Lung (tissue), 12 donors: Measurements from ENCODE around the gene MICU1. TPM values are rescaled to one million over a fixed set of nuclear protein-coding genes. Genes with fewer than 3 reads are reported as not detected.
"Not testable (repeated sequence)": the region's sequence is repeated elsewhere in the genome, so short reads cannot be mapped to it uniquely, and the experiment has no call there.

Experiments used
- ATAC-seq: fragments of 200-7000 bp; cut with Tn5 transposase; one replicate; pipeline ENCODE4 v1.9.1; 2020; ENCODE audit warnings: moderate number of reproducible peaks; ENCODE audit not compliant: insufficient read depth, low FRiP score
- DNase-seq, 3 donors: peaks; one replicate each; pipeline ENCODE4 v3.0.0-alpha.2; 2013 to 2017
- H3K27ac ChIP-seq, 2 donors: one replicate each; pipeline ENCODE4 v1.5.1; 2013; ENCODE audit warnings: mild to moderate bottlenecking in 2 of 2, moderate library complexity in 2 of 2, control low read depth in 1 of 2, inconsistent platforms in 1 of 2, low read depth in 1 of 2, low read length in 1 of 2
- H3K27me3 ChIP-seq, 3 donors: one replicate each; pipeline ENCODE4 v1.5.1; 2013; ENCODE audit warnings: low read length in 2 of 3; ENCODE audit not compliant: control insufficient read depth in 3 of 3, insufficient read depth in 3 of 3
- H3K36me3 ChIP-seq, 4 donors: one replicate each; pipeline ENCODE4 v1.5.1; 2013; ENCODE audit warnings: low read length in 4 of 4, mild to moderate bottlenecking in 1 of 4, moderate library complexity in 1 of 4; ENCODE audit not compliant: control insufficient read depth in 4 of 4, insufficient read depth in 4 of 4
- H3K4me1 ChIP-seq, 5 donors: one replicate each; pipeline ENCODE4 v1.5.1; 2013; ENCODE audit warnings: low read length in 5 of 5, mild to moderate bottlenecking in 2 of 5, moderate library complexity in 1 of 5; ENCODE audit not compliant: control insufficient read depth in 5 of 5, insufficient read depth in 5 of 5
- H3K4me3 ChIP-seq: one replicate; pipeline ENCODE4 v1.5.1; 2013; ENCODE audit warnings: mild to moderate bottlenecking, control low read depth, moderate library complexity
- H3K9ac ChIP-seq, 2 donors: one replicate each; pipeline ENCODE4 v1.5.1; 2013; ENCODE audit warnings: low read length in 2 of 2, control low read depth in 1 of 2; ENCODE audit not compliant: insufficient read depth in 1 of 2
- H3K9me3 ChIP-seq, 4 donors: one replicate each; pipeline ENCODE4 v1.5.1; 2013; ENCODE audit warnings: low read length in 3 of 4, mild to moderate bottlenecking in 1 of 4, moderate library complexity in 1 of 4; ENCODE audit not compliant: control insufficient read depth in 4 of 4, insufficient read depth in 3 of 4
- WGBS, 2 donors: extraction: QIAGEN DNeasy Blood & Tissue Kit; methylation state at CpG; one replicate each; pipeline ENCODE4 v1.1.7; 2013; 5-methylcytosine and 5-hydroxymethylcytosine counted together
- polyA plus RNA-seq, 2 donors: library from polyadenylated mRNA; stranded (reverse); fragments of 200-250 nt; gene quantifications; one replicate each; pipeline ENCODE4 v1.2.1, GENCODE V29; 2013
- total RNA-seq, 2 donors: library from RNA; depleted of rRNA in 1 of 2; stranded (reverse); fragments of >200 nt in 1 of 2; gene quantifications; one replicate each; pipeline ENCODE4 v1.2.1, GENCODE V29; 2014 to 2021
- TF ChIP-seq, protein P1 (sequence below): IDR thresholded peaks from 2 replicates; pipeline ENCODE4 v1.5.1; 2012; ENCODE audit warnings: mild to moderate bottlenecking; ENCODE audit errors: control extremely low read depth, extremely low read depth
- donor health status: control.
- donor health status: control.
- donor health status: Bipolar disorder and iron deficiency.
- donor health status: healthy.
- donor health status: DM: yes; HTN: yes; CAD: no.

The MICU1 gene
- total and polyA plus RNA-seq, 4 donors = 41.9 to 86.4 (median 43.2) TPM

GRCh38 chr10:72351479-72351878 is 274.4 kb downstream of the MICU1 start:
- Histone ChIP-seq H3K27me3 (no peaks in the 10 kb centered on the region), H3K27ac (no peak overlapping the region), H3K9ac (no peak overlapping the region), H3K9me3 (no peaks in the 10 kb centered on the region), H3K36me3 (peaks cover 3 to 27% (median 8%) of the 10 kb centered on the region in 4 donors), H3K4me3 (no peak overlapping the region), H3K4me1 (peaks cover 4 to 14% (median 8%) of the 10 kb centered on the region in 5 donors)
- TF ChIP-seq, protein P1, sequence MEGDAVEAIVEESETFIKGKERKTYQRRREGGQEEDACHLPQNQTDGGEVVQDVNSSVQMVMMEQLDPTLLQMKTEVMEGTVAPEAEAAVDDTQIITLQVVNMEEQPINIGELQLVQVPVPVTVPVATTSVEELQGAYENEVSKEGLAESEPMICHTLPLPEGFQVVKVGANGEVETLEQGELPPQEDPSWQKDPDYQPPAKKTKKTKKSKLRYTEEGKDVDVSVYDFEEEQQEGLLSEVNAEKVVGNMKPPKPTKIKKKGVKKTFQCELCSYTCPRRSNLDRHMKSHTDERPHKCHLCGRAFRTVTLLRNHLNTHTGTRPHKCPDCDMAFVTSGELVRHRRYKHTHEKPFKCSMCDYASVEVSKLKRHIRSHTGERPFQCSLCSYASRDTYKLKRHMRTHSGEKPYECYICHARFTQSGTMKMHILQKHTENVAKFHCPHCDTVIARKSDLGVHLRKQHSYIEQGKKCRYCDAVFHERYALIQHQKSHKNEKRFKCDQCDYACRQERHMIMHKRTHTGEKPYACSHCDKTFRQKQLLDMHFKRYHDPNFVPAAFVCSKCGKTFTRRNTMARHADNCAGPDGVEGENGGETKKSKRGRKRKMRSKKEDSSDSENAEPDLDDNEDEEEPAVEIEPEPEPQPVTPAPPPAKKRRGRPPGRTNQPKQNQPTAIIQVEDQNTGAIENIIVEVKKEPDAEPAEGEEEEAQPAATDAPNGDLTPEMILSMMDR = no peak
- 84 to 92% methylated on average over 6 of the region's 6 CpGs for WGBS, 2 donors
- DNase-seq (no peak), ATAC-seq (no peak)

DNA sequence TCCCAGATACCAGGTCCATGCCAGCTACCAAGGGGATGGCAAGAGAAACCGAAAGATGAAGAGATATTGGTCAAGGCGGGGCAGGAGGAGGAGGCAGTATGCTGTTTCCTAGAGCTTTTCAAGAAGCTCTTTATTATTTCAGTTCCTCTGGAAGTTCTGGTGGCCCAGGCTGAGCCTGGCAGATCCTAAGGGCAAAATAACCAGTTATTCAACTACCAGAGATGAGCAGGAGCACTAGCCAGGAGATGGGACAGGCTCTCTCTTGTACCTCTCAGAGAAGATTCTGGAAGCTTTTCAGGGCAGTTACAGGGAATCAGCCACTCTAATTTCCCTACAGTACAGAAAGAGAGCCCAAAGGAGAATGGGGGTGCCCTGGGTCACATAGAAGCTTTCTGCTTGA is 276.4 kb downstream of the MICU1 start:
- WGBS, 2 donors = 89 to 94% methylated on average over 2 of the region's 2 CpGs
- peaks cover 4 to 14% (median 8%) of the 10 kb centered on the region in 5 donors for H3K4me1 ChIP-seq
- no peaks in the 10 kb centered on the region for H3K9me3 ChIP-seq
- H3K27ac ChIP-seq = no peak overlapping the region
- ATAC-seq = no peak
- H3K9ac ChIP-seq = no peak overlapping the region
- TF ChIP-seq, protein P1 = no peak
- no peak for DNase-seq
- H3K4me3 ChIP-seq = no peak overlapping the region
- no peaks in the 10 kb centered on the region for H3K27me3 ChIP-seq
- H3K36me3 ChIP-seq = peaks cover 3 to 33% (median 6%) of the 10 kb centered on the region in 4 donors

DNA sequence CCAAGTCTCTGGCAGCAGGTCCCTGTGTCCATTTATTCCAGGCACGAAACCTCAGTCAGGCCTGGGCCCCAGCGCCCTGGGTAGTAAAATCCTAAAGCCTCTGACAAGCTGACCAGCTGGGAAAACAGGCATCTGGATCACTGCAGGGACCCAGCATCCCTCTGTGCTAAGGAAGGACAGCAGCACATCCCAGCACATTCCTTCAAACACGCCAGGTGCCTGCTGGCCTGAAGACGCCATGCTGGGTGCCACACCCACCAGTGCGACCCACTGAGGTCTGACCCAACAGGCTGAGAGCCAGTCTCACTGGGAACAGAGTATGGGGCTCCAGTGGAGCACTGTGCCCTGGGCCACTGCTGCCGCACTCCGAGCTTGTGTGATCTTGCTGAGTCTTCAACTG is 277.6 kb downstream of the MICU1 start:
- Histone ChIP-seq H3K9me3 (no peaks in the 10 kb centered on the region), H3K4me1 (peaks cover 0 to 11% (median 7%) of the 10 kb centered on the region in 5 donors), H3K4me3 (no peak overlapping the region), H3K27me3 (no peaks in the 10 kb centered on the region), H3K9ac (no peak overlapping the region), H3K36me3 (peaks cover 7 to 43% (median 8%) of the 10 kb centered on the region in 4 donors), H3K27ac (no peak overlapping the region)
- no peak for ATAC-seq
- TF ChIP-seq, protein P1 = no peak
- DNase-seq = no peak
- WGBS, 2 donors = 94 to 97% methylated on average over 7 of the region's 7 CpGs

GRCh38 chr10:72346117-72346516 is 279.8 kb downstream of the MICU1 start:
- H3K27ac ChIP-seq, ATAC-seq, H3K9me3 ChIP-seq, H3K4me3 ChIP-seq, H3K4me1 ChIP-seq, H3K27me3 ChIP-seq, H3K9ac ChIP-seq, DNase-seq: not testable (repeated sequence)
- 93 to 96% methylated on average over 7 of the region's 7 CpGs for WGBS, 2 donors
- peaks cover 7 to 52% (median 20%) of the 10 kb centered on the region in 4 donors for H3K36me3 ChIP-seq
